HG03575 (cell line): ENCODE measurements around the gene HBD.

ENCODE experiments used
- ATAC-seq: cut with Tn5 transposase; IDR thresholded peaks from one replicate; pipeline ENCODE4 v1.9.1; 2021; ENCODE audit not compliant: unreplicated experiment, insufficient number of reproducible peaks, low FRiP score; ENCODE audit errors: extremely low read depth

The HBD gene

DNA sequence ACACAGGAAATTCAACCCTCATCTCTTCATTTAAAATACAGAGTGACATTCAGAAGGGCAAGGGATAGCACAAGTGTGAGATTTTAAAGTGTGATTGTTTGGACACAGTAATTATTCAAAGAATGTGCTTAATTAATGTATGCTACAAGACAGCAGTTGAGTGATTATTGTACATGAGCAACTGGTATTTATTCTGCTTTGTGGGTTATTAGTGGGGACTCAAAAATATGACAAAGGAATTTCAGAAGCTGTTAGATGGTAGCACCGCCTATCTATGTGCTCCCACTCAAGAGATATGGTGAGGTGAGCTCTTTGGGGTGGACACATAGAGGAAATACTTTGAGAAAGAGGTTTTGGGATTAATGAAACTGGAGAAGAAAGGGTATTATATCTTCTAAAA lies 5.8 kb upstream of the HBD start:
- ATAC-seq = no peak

DNA sequence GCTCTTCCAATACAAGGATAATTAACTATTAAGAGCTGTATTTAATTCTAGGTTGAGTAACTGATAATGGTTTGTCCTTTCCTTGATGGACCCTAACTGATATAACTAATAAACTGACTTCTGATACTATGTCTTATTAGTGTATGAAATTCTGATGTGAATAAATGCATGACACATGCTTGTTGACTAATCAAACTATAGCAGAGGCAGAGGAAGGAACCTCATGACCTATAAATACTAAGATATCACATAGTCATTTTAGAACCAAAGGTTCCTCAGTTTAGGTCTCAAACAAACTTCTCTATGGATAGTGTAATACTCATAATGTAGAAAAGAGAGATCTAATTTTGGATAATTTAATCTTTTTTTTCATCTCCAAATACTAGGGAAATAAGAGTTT lies 4.8 kb upstream of the HBD start:
- no peak for ATAC-seq

DNA sequence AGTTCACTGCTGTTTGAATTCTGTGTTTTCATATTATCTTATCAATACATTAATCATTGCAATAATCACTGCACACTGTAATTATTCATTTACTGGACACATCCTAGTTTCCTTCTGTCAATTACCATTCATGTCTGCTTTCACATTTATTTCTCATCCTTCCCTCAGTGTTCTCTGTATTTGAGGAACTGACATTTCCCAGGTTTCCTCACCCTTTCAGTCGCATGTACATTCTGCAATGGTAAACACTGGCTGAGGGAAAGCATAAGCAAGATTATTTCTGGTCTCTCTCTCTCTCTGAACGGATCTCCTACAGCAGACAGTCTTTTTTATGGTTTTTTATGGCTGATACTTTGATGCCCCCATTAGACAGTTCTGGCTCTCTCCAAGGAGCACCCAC lies 4.2 kb upstream of the HBD start:
- ATAC-seq = no peak

DNA sequence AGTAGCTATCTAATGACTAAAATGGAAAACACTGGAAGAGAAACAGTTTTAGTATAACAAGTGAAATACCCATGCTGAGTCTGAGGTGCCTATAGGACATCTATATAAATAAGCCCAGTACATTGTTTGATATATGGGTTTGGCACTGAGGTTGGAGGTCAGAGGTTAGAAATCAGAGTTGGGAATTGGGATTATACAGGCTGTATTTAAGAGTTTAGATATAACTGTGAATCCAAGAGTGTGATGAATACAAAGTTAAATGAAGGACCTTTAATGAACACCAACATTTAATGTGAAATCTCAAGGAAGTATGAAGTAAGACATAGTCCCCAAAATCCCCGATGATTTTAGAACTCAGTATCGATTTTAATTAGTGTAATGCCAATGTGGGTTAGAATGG lies 3.1 kb upstream of the HBD start:
- ATAC-seq = no peak

DNA sequence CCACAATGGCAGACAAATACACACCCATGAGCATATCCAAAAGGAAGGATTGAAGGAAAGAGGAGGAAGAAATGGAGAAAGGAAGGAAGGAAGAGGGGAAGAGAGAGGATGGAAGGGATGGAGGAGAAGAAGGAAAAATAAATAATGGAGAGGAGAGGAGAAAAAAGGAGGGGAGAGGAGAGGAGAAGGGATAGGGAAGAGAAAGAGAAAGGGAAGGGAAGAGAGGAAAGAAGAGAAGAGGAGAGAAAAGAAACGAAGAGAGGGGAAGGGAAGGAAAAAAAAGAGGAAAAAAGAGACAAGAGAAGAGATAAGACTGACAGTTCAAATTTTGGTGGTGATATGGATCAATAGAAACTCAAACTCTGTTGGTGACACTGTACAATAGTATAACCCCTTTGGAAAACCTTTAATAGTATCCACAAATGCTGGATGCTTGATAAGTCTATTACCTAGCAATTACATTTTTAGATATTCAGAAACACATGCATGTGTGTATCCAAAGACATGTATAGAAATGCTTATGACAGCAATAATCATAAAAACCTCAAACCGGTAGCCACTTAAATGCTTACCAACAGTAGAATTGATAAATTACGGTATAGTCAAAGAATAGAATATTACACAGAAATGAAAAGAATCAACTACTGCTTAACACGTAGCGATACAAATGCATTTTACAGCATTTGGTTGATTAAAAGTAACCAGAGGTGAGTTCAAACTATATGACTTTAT lies 1.2 kb upstream of the HBD start:
- ATAC-seq = no peak

DNA sequence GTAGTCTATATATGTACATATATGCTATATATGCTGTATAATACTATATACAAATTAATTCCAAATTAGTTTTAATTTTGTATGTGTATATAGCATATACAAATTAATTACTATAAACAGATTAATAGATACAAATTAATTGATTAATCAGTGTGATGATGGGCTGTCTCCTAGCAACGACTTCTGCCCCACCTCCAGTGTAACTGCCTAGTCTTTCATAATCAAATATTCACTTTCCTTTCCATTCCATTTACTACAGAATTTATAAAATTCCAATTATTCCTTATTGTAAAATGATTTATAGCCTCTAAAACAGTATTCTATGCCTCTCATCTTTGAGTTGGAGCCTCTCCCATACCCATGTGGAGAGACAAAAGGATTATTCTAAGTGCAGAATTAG lies 976 bp downstream of the HBD start:
- no peak for ATAC-seq

DNA sequence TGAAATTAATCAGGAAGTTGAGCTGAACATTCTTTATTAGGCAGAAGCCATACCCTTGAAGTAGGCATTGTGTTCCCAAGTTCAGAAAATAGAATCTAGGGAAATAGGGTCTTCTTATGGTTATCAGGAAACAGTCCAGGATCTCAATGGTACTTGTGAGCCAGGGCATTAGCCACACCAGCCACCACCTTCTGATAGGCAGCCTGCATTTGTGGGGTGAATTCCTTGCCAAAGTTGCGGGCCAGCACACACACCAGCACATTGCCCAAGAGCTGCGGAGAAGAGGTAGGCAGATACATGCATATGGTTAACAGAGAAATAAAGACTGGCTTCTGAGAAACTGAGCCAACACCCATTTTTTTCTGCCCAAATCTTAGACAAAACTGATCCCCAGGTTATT lies 1.5 kb downstream of the HBD start:
- ATAC-seq = no peak

DNA sequence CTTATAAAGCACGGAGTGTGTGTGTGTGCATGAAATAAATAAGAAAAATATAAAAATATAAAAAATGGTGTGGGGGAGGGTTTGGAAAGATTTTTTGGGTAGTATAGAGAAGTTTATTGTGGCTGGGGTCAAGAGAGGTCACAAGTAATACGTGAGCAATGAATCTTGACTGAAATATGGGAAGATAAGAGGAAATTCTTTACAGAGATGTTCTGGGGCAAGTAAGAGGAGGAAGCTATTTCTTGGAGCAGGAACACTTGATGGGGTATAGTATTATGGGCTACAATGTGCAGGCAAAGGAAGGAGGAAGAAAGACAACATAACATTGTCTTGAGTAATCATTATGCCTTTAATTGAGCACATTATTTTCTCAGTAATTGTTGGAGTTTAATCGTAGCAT lies 2.1 kb downstream of the HBD start:
- ATAC-seq = no peak

DNA sequence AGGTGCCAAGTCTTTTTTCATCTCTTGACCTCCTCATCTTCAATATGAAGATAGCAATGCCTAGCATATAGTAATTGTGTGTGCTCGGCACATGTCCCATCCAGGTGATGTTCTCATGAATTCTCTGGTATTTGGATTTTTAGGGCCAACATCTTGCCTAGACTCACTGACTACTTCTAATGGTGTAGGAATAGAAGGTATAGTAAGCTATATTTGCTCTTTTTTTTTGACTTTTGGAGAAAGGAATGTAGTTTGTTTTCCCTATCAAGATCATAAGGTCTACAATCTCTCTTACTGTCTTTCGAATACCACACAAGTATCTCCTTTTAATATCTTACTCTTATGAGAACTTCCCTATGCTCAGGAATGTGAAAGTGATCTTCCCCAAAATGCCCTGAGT lies 3.2 kb downstream of the HBD start:
- ATAC-seq = no peak

DNA sequence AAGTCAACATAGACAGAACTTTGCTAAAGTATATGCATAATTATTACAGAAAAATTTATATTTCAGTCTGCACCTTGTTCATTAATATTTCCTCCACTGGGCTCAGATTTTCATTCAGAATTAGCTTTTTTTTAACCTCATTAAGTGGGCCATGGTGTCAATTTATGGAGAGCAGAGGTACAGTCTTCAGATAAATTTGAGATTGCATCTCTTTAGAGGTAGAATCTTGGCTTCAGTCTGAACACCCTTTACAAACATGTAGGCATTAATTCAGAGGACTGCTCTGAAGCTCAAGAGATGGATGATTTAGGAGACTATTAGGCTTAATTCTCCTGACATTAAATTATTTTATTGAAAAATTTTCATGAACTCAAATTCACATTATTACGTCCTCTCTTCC lies 4.0 kb downstream of the HBD start:
- ATAC-seq = no peak

DNA sequence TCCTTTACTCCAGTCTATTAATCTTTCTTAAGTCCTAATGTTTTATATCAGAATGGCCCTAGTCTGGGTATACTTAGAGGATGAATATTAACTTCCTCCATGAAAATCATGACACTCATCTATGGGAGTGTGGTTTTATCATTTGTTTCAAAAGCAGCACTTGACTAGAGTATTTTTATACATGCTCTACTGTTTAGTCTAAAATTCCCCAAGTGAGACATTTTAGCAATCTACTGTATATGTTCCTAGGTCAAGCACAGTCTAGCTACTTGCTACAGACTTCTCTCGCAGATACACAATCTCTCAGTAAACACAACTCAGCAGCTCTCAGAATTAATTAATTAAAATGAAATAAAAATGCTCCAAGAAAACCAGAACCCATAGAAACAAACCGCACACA lies 4.5 kb downstream of the HBD start:
- no peak for ATAC-seq

DNA sequence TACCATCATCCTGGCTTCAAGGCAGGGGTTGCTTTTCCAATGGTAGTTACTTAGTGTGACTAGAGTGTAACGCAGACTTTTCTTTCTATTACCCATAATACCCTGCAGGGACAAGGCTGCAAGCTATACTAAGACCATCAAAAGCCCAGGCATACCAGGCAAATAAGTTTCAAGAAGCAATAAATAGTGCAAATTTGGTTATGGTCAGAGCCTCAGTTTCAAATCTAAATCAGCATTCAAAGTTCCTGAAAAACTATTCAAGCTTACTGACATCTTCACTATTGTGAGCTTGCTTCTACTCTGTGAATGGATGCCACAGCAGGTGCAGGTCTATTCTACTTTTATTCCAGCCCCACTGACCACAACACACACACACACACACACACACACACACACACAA lies 4.9 kb downstream of the HBD start:
- ATAC-seq = no peak

DNA sequence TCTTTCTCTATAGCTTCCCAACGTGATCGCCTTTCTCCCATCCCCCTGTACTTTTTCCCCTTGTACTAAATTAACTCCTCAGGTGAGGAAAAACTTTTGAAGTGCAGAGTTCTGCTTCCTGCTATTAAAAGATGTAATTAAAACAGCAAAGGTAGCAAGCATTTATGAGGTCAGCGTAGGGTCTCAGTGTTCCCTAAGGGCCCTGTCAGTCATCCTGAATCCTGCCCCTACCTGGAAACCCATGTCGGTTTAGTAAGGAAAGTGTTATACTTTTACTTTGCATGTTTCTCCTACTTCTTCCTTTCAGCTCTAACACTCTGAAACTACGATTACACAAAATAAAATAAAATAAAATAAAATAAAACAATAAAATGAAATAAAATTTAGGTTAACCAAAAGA lies 6.2 kb downstream of the HBD start:
- no peak for ATAC-seq

DNA sequence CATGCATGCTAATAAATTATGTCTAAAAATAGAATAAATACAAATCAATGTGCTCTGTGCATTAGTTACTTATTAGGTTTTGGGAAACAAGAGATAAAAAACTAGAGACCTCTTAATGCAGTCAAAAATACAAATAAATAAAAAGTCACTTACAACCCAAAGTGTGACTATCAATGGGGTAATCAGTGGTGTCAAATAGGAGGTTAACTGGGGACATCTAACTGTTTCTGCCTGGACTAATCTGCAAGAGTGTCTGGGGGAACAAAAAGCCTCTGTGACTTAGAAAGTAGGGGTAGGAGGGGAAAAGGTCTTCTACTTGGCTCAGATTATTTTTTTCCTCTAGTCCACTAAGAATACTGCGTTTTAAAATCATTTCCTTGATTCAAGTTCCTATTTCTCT lies 6.6 kb downstream of the HBD start:
- ATAC-seq = no peak

DNA sequence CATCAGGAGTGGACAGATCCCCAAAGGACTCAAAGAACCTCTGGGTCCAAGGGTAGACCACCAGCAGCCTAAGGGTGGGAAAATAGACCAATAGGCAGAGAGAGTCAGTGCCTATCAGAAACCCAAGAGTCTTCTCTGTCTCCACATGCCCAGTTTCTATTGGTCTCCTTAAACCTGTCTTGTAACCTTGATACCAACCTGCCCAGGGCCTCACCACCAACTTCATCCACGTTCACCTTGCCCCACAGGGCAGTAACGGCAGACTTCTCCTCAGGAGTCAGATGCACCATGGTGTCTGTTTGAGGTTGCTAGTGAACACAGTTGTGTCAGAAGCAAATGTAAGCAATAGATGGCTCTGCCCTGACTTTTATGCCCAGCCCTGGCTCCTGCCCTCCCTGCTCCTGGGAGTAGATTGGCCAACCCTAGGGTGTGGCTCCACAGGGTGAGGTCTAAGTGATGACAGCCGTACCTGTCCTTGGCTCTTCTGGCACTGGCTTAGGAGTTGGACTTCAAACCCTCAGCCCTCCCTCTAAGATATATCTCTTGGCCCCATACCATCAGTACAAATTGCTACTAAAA lies 7.5 kb downstream of the HBD start, which contains the start of gene HBB:
TSS of gene HBB (minus strand) at position 340 of the 579 bp plus-strand sequence. CDS start at position 290, 50 bp downstream.
- ATAC-seq = no peak

DNA sequence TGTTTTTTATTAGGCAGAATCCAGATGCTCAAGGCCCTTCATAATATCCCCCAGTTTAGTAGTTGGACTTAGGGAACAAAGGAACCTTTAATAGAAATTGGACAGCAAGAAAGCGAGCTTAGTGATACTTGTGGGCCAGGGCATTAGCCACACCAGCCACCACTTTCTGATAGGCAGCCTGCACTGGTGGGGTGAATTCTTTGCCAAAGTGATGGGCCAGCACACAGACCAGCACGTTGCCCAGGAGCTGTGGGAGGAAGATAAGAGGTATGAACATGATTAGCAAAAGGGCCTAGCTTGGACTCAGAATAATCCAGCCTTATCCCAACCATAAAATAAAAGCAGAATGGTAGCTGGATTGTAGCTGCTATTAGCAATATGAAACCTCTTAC lies 8.8 kb downstream of the HBD start:
- no peak for ATAC-seq

DNA sequence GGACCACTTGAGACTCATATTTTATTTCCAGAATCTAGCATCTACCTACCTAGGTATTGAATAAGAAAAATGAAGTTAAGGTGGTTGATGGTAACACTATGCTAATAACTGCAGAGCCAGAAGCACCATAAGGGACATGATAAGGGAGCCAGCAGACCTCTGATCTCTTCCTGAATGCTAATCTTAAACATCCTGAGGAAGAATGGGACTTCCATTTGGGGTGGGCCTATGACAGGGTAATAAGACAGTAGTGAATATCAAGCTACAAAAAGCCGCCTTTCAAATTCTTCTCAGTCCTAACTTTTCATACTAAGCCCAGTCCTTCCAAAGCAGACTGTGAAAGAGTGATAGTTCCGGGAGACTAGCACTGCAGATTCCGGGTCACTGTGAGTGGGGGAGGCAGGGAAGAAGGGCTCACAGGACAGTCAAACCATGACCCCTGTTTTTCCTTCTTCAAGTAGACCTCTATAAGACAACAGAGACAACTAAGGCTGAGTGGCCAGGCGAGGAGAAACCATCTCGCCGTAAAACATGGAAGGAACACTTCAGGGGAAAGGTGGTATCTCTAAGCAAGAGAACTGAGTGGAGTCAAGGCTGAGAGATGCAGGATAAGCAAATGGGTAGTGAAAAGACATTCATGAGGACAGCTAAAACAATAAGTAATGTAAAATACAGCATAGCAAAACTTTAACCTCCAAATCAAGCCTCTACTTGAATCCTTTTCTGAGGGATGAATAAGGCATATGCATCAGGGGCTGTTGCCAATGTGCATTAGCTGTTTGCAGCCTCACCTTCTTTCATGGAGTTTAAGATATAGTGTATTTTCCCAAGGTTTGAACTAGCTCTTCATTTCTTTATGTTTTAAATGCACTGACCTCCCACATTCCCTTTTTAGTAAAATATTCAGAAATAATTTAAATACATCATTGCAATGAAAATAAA lies 9.5 kb downstream of the HBD start:
- no peak for ATAC-seq

DNA sequence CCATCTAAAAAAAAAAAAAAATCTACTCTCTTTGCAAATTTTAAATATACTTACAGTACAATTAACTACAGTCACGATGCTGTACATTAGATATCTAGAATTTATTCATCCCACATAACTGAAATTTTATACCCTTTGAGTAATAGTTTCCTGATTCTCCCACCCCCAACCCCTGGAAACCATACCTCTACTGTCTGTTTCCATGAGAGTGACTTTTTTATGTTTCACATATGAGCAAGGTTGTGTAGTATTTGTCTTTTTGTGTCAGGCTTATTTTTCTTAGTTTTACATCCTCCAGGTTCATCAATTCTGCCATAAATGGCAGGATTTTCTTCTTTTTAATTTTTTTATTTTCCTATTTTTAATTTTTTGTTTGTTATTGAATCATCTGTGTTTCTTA lies 10.6 kb downstream of the HBD start:
- ATAC-seq = no peak

DNA sequence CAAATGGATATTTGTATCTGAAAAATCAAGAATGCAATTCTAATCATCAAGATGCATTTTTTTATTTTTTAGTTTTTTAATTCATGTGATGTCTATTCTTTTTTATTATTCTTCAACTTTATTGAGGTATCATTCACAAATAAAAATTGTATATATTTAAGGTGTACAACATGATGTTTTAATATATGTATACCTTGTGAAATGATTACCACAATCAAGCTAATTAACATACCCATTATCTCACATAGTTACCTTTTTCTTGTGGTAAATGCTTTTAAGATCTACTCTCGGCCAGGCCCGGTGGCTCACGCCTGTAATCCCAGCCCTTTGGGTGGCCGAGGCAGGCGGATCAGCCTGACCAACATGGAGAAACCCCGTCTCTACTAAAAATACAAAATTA lies 11.1 kb downstream of the HBD start:
- ATAC-seq = no peak

DNA sequence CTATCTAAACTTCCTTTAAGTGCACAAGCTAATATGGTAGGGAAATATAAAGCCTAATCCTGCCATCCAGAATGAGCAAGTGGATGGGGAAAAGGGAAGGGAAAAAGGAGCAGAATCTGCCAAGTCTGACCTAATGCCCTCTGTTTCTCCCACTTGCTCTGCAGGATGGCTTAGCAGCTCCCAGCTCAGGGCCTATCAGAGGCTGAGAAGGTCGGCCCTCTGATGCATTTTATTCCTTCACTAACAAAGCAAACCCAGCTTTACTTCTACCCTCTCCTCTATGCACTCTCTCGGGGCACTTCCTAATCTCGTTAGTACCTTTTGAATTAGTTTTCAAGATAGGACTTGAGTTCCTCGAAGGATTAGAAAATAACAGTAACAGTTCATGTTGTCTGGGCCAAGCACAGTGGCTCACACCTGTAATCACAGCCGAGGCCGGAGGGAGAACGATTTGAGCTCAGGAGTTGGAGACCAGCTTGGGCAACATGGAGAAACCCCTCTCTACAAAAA lies 23.9 kb downstream of the HBD start:
- no peak for ATAC-seq
